Aorta (tissue), 5 donors: Measurements from ENCODE around the gene ARAF. TPM values are rescaled to one million over a fixed set of nuclear protein-coding genes. Genes with fewer than 3 reads are reported as not detected.

ENCODE experiments used
- ATAC-seq: fragments of 200-7000 bp; cut with Tn5 transposase; one replicate; pipeline ENCODE4 v1.9.1; 2022; ENCODE audit warnings: moderate library complexity; ENCODE audit not compliant: low FRiP score
- DNase-seq, 2 donors: peaks; one replicate each; pipeline ENCODE4 v3.0.0-alpha.2; 2020
- H3K27ac ChIP-seq, 2 donors: one replicate each; pipeline ENCODE4 v1.5.1; 2013; ENCODE audit warnings: low read length in 2 of 2, mild to moderate bottlenecking in 2 of 2, moderate library complexity in 2 of 2, control low read depth in 1 of 2, inconsistent platforms in 1 of 2, low read depth in 1 of 2
- H3K27me3 ChIP-seq, 2 donors: one replicate each; pipeline ENCODE4 v1.6.1; 2013; ENCODE audit warnings: control low read depth in 1 of 2, low read length in 1 of 2, mild to moderate bottlenecking in 1 of 2, moderate library complexity in 1 of 2; ENCODE audit not compliant: insufficient read depth in 2 of 2, control insufficient read depth in 1 of 2
- H3K36me3 ChIP-seq, 2 donors: one replicate each; pipeline ENCODE4 v1.6.1; 2013; ENCODE audit warnings: control low read depth in 1 of 2, low read length in 1 of 2, mild to moderate bottlenecking in 1 of 2; ENCODE audit not compliant: insufficient read depth in 2 of 2, control insufficient read depth in 1 of 2
- H3K4me1 ChIP-seq, 2 donors: one replicate each; pipeline ENCODE4 v1.6.1; 2013; ENCODE audit warnings: low read length in 2 of 2, control low read depth in 1 of 2, mild to moderate bottlenecking in 1 of 2, moderate library complexity in 1 of 2; ENCODE audit not compliant: insufficient read depth in 2 of 2, control insufficient read depth in 1 of 2
- H3K4me3 ChIP-seq, 2 donors: one replicate each; pipeline ENCODE4 v1.5.1; 2013; ENCODE audit warnings: low read length in 2 of 2, control low read depth in 1 of 2, mild to moderate bottlenecking in 1 of 2
- H3K9me3 ChIP-seq: one replicate; pipeline ENCODE4 v1.6.1; 2013; ENCODE audit warnings: mild to moderate bottlenecking, low read length; ENCODE audit not compliant: control insufficient read depth
- WGBS, 2 donors: extraction: QIAGEN DNeasy Blood & Tissue Kit; methylation state at CpG; one replicate each; pipeline ENCODE4 v1.1.7; 2013; 5-methylcytosine and 5-hydroxymethylcytosine counted together
- intact Hi-C, 2 donors: fragments of 100-400 bp; cut with DNase I; formaldehyde crosslinking; loops; one replicate each; pipeline versions ENCODE4 v1.14.2 to v1.15.0; 2022
- microRNA-seq, 2 donors: library from miRNA; unstranded; fragments of <30 nt; microRNA quantifications; one replicate each; pipeline ENCODE4 v1.2.0, GENCODE V29; 2020
- polyA plus RNA-seq, 2 donors: library from polyadenylated mRNA; stranded (reverse); fragments of 200-250 nt; gene quantifications; one replicate each; pipeline ENCODE4 v1.2.3, GENCODE V29; 2013
- total RNA-seq, 2 donors: library from RNA; stranded (reverse); fragmentation: NEBNext Ultra II Directional; extraction: Animal tissue kit (Norgen Biotek cat#: 25700); gene quantifications; one replicate each; pipeline ENCODE4 v1.2.1, GENCODE V29; 2021
- donor health status: healthy with polysubstance abuse.
- donor health status: Bipolar disorder and iron deficiency.
- donor health status: DM: no; HTN: no; CAD: no.
- donor health status: DM: no; HTN: no; CAD: no.
- donor health status: DM: yes; HTN: yes; CAD: no.

The ARAF gene
- total and polyA plus RNA-seq, 4 donors, result 37.4 to 115 (median 55.3) TPM

- Histone ChIP-seq H3K4me3 (no peak overlapping the region), H3K36me3 (no peaks in the 10 kb centered on the region), H3K4me1 (no peaks in the 10 kb centered on the region), H3K27ac (no peak overlapping the region), H3K9me3 (no peaks in the 10 kb centered on the region), H3K27me3 (no peaks in the 10 kb centered on the region)
- ATAC-seq (no peak), DNase-seq (no peak)
- 27 to 57% methylated on average over 32 of the region's 32 CpGs for WGBS, 2 donors
- intact Hi-C loops, result no loop called here
Observed at GRCh38 chrX:47618923-47619485, 58.0 kb downstream of the ARAF start.

- intact Hi-C loops, result no loop called here
- H3K27ac ChIP-seq, result no peak within 1 kb of the TSS
- no peaks in the 10 kb centered on the region for H3K36me3 ChIP-seq
- 1 to 41% methylated on average over 85 to 88 of the region's 88 CpGs for WGBS, 2 donors
- H3K4me3 ChIP-seq, result no peak within 1 kb of the TSS
- H3K9me3 ChIP-seq, result no peaks in the 10 kb centered on the region
- H3K27me3 ChIP-seq, result no peaks in the 10 kb centered on the region
- DNase-seq (peak; percentile 86 to 92), ATAC-seq (peak; percentile 91)
- H3K4me1 ChIP-seq, result no peaks in the 10 kb centered on the region
Observed at GRCh38 chrX:47619486-47620302, 58.7 kb downstream of the ARAF start, which contains the start of gene SYN1. TSS of gene SYN1 (minus strand) at chrX:47619857. CDS start at chrX:47619728, 129 bp downstream.

GRCh38 chrX:47620303-47620685 lies 59.3 kb downstream of the ARAF start:
- Histone ChIP-seq H3K27ac (no peak overlapping the region), H3K4me1 (no peaks in the 10 kb centered on the region), H3K4me3 (no peak overlapping the region), H3K27me3 (no peaks in the 10 kb centered on the region), H3K36me3 (no peaks in the 10 kb centered on the region), H3K9me3 (no peaks in the 10 kb centered on the region)
- 51 to 65% methylated on average over 9 of the region's 9 CpGs for WGBS, 2 donors
- DNase-seq (no peak), ATAC-seq (no peak)
- intact Hi-C loops, result no loop called here

Small RNA genes within 50 kb of the gene (microRNA-seq; reads per million reads assigned to microRNA genes)
- 0 to 0.60 reads per million in 2 donors for gene MIR4769

Other genes with a start within 250 kb of the ARAF start
- gene ZNF157, start 190.6 kb upstream of the ARAF start, total RNA-seq, result under 1 TPM; 0.13 to 0.72 TPM
- gene ZNF157, start 190.6 kb upstream of the ARAF start, polyA plus RNA-seq, result under 1 TPM in 1 of 2 donors, not detected in 1; 0.23 TPM
- 10 to 100 TPM in 1 of 2 donors, 1 to 10 TPM in 1; 8.8 to 12.6 TPM for gene ZNF41, start 78.0 kb upstream of the ARAF start, total RNA-seq
- gene ZNF41, start 78.0 kb upstream of the ARAF start, polyA plus RNA-seq, result 1 to 10 TPM; 1.1 to 3.3 TPM
- gene TIMP1, start 21.2 kb downstream of the ARAF start, total RNA-seq, result 1,000 to 10,000 TPM; 1,378 to 1,710 TPM
- gene TIMP1, start 21.2 kb downstream of the ARAF start, polyA plus RNA-seq, result 1,000 to 10,000 TPM in 1 of 2 donors, 100 to 1,000 TPM in 1; 775 to 3,088 TPM
- gene SYN1, start 58.7 kb downstream of the ARAF start, total RNA-seq, result 1 to 10 TPM; 1.5 TPM
- gene SYN1, start 58.7 kb downstream of the ARAF start, polyA plus RNA-seq, result 1 to 10 TPM in 1 of 2 donors, under 1 TPM in 1; 0.90 to 1.9 TPM
- gene CFP, start 68.7 kb downstream of the ARAF start, total RNA-seq, result 1 to 10 TPM; 5.2 to 6.0 TPM
- gene CFP, start 68.7 kb downstream of the ARAF start, polyA plus RNA-seq, result 1 to 10 TPM; 3.1 to 3.7 TPM
- 10 to 100 TPM; 27.2 to 39.2 TPM for gene ELK1, start 89.4 kb downstream of the ARAF start, total RNA-seq
- gene ELK1, start 89.4 kb downstream of the ARAF start, polyA plus RNA-seq, result 10 to 100 TPM; 17.4 to 23.6 TPM
- gene UXT, start 98.0 kb downstream of the ARAF start, total RNA-seq, result 10 to 100 TPM; 74.9 to 75.0 TPM
- gene UXT, start 98.0 kb downstream of the ARAF start, polyA plus RNA-seq, result 100 to 1,000 TPM; 190 to 316 TPM